K562 (cell line): Measurements from ENCODE around the gene ATRNL1. TPM values are rescaled to one million over a fixed set of nuclear protein-coding genes. Genes with fewer than 3 reads are reported as not detected.
"Not testable (repeated sequence)": the region's sequence is repeated elsewhere in the genome, so short reads cannot be mapped to it uniquely, and the experiment has no call there.

Experiments
- ATAC-seq: fragments of 200-7000 bp; cut with Tn5 transposase; 3 replicates; pipeline ENCODE4 v1.9.1; 2020; ENCODE audit warnings: moderate library complexity
- BruUV-seq: library from RNA; stranded (reverse); fragments of 400-500 nt; replicated peaks from 2 replicates; lab custom pipeline; 2021; lab: Mats Ljungman, UMichigan
- CTCF ChIA-PET: fragments of 300-600 bp; formaldehyde crosslinking; extraction: SDS; loops from one replicate; lab custom pipeline; 2021; ENCODE audit warnings: low intra/inter-chr PET ratio; lab: Yijun Ruan, JAX
- POLR2A ChIA-PET: fragments of 300-600, 350-650 bp; sonication (Branson Sonifier 250); formaldehyde crosslinking; extraction: SDS; loops from one replicate; lab custom pipeline; 2021; ENCODE audit warnings: antibody characterized with exemption, inconsistent platforms; lab: Yijun Ruan, JAX
- DNase-seq, 4 experiments: peaks; one replicate each; pipeline versions ENCODE4 v3.0.0 to v3.0.0-alpha.2; 2011 to 2018; ENCODE audit warnings: low spot score in 3 of 4, mixed read lengths in 3 of 4; ENCODE audit errors: extremely low read depth in 1 of 4
- FAIRE-seq: peaks from 2 replicates; lab custom pipeline; 2011; peaks lifted over from hg19 to GRCh38; lab: Jason Lieb, UNC
- H2AFZ ChIP-seq: 2 replicates; pipeline ENCODE4 v1.6.0; 2011; ENCODE audit warnings: low read depth, low read length, control low read depth, inconsistent platforms
- H3K27ac ChIP-seq: fragments of 200-600 bp; 3 replicates; pipeline ENCODE4 v1.8.0; 2011; ENCODE audit warnings: low read depth, mild to moderate bottlenecking, control low read depth, inconsistent platforms, low read length, moderate library complexity, mixed read lengths; ENCODE audit errors: extremely low read depth
- H3K27me3 ChIP-seq, 2 experiments: fragments of 300-600 bp in 1 of 2; 2 replicates in 1 of 2; 3 replicates in 1 of 2; pipeline versions ENCODE4 v1.6.0 to v1.8.0; 2011; ENCODE audit warnings: inconsistent platforms in 2 of 2, low read length in 2 of 2, mild to moderate bottlenecking in 1 of 2, mixed read lengths in 1 of 2, moderate library complexity in 1 of 2; ENCODE audit not compliant: control insufficient read depth in 2 of 2, insufficient read depth in 2 of 2
- H3K36me3 ChIP-seq: fragments of 300-600 bp; 3 replicates; pipeline ENCODE4 v1.8.0; 2011; ENCODE audit warnings: mild to moderate bottlenecking, low read length, inconsistent platforms; ENCODE audit not compliant: control insufficient read depth, insufficient read depth
- H3K4me1 ChIP-seq, 2 experiments: fragments of 200-600 bp in 1 of 2; replicated peaks in 1 of 2; 2 replicates in 1 of 2; 3 replicates in 1 of 2; pipeline versions ENCODE4 v1.5.1 to v1.8.0; 2011; ENCODE audit warnings: inconsistent platforms in 2 of 2, low read length in 2 of 2, mild to moderate bottlenecking in 1 of 2, mixed read lengths in 1 of 2, moderate library complexity in 1 of 2; ENCODE audit not compliant: control insufficient read depth in 2 of 2, insufficient read depth in 2 of 2
- H3K4me2 ChIP-seq: 2 replicates; pipeline ENCODE4 v1.6.1; 2011; ENCODE audit warnings: low read length, control low read depth, inconsistent platforms, mixed read lengths; ENCODE audit not compliant: insufficient read depth
- H3K4me3 ChIP-seq: fragments of 200-600 bp; sonication (generic), shearing (Covaris generic); 2 replicates; pipeline ENCODE4 v1.5.1; 2016; ENCODE audit warnings: control low read depth, inconsistent platforms
- H3K79me2 ChIP-seq: fragments of 200-600 bp; 3 replicates; pipeline ENCODE4 v1.8.0; 2011; ENCODE audit warnings: low read length, inconsistent platforms; ENCODE audit not compliant: control insufficient read depth, insufficient read depth
- H3K9ac ChIP-seq, 2 experiments: 2 replicates each; pipeline versions ENCODE4 v1.6.0 to v1.6.1; 2011; ENCODE audit warnings: low read depth in 2 of 2, low read length in 2 of 2, control low read depth in 1 of 2, inconsistent platforms in 1 of 2, mild to moderate bottlenecking in 1 of 2, mixed read lengths in 1 of 2; ENCODE audit not compliant: insufficient read depth in 1 of 2
- H3K9me1 ChIP-seq: one replicate; pipeline ENCODE4 v1.6.0; 2011; ENCODE audit warnings: inconsistent platforms, mild to moderate bottlenecking, low read length, moderate library complexity; ENCODE audit not compliant: control insufficient read depth, insufficient read depth
- H3K9me3 ChIP-seq: replicated peaks from 2 replicates; pipeline ENCODE4 v1.5.1; 2011; ENCODE audit warnings: low read depth, low read length, inconsistent platforms; ENCODE audit not compliant: control insufficient read depth, insufficient read depth
- H4K20me1 ChIP-seq: replicated peaks from 2 replicates; pipeline ENCODE4 v1.6.1; 2011; ENCODE audit warnings: low read length, inconsistent platforms, mixed read lengths; ENCODE audit not compliant: control insufficient read depth, insufficient read depth
- CAMTA2 ChIP-seq: fragments of 250-450 bp; sonication (Bioruptor Pico); conservative IDR thresholded peaks from 2 replicates; pipeline ENCODE4 v1.5.1; 2022
- DNMT1 ChIP-seq: fragments of 450-650 bp; IDR thresholded peaks from 2 replicates; pipeline ENCODE4 v1.6.1; 2016; ENCODE audit warnings: antibody characterized with exemption, mild to moderate bottlenecking
- HES1 ChIP-seq: fragments of 450-650 bp; IDR thresholded peaks from 2 replicates; pipeline ENCODE4 v1.6.1; 2016; ENCODE audit warnings: low read depth, mild to moderate bottlenecking, moderate library complexity
- HNRNPUL1 ChIP-seq: fragments of 200-400 bp; formaldehyde crosslinking; IDR thresholded peaks from 2 replicates; pipeline ENCODE4 v1.6.1; 2017; ENCODE audit warnings: low read length
- MBD2 ChIP-seq: sonication (generic); IDR thresholded peaks from 2 replicates; pipeline ENCODE4 v1.6.1; 2016; ENCODE audit warnings: low read depth, borderline replicate concordance
- POLR2A ChIP-seq: fragments of 450-650 bp; conservative IDR thresholded peaks from 2 replicates; pipeline ENCODE4 v1.6.1; 2016
- RBM39 ChIP-seq: fragments of 200-400 bp; formaldehyde crosslinking; optimal IDR thresholded peaks from 2 replicates; pipeline ENCODE3; 2018; ENCODE audit warnings: low read depth, low read length
- SLC30A9 ChIP-seq: fragments of 250-450 bp; sonication (Bioruptor Pico); IDR thresholded peaks from 2 replicates; pipeline ENCODE4 v1.8.0; 2022; ENCODE audit warnings: mild to moderate bottlenecking, moderate library complexity
- ZFX ChIP-seq: sonication (generic); formaldehyde crosslinking; IDR thresholded peaks from 2 replicates; pipeline ENCODE4 v1.8.0; 2022; ENCODE audit warnings: mild to moderate bottlenecking, missing genetic modification reagents, moderate library complexity
- ZNF445 ChIP-seq: fragments of 250-450 bp; sonication (Bioruptor Pico); IDR thresholded peaks from 2 replicates; pipeline ENCODE4 v1.4.0; 2020; ENCODE audit warnings: low read depth, mild to moderate bottlenecking, moderate library complexity
- ZNF561 ChIP-seq: fragments of 450-650 bp; formaldehyde crosslinking; conservative IDR thresholded peaks from 2 replicates; pipeline ENCODE4 v1.4.0; 2020; ENCODE audit warnings: mild to moderate bottlenecking, moderate library complexity
- ZNF696 ChIP-seq: fragments of 250-450 bp; sonication (Bioruptor Pico); conservative IDR thresholded peaks from 2 replicates; pipeline ENCODE4 v1.4.0; 2020; ENCODE audit warnings: mild to moderate bottlenecking, moderate library complexity
- WGBS: fragments of 100-300 bp; shearing (Covaris generic); methylation state at CpG from one replicate; pipeline ENCODE4 v1.1.6; 2016; ENCODE audit warnings: low coverage, mixed read lengths; ENCODE audit not compliant: insufficient coverage; ENCODE audit errors: missing lambda C conversion rate; 5-methylcytosine and 5-hydroxymethylcytosine counted together
- in situ Hi-C: fragments of 300-500 bp; cut with MboI; formaldehyde crosslinking; loops from 4 replicates; pipeline ENCODE4 v1.15.0; 2018; ENCODE audit warnings: inconsistent platforms, mixed read lengths
- intact Hi-C: fragments of 100-400 bp; cut with micrococcal nuclease; formaldehyde crosslinking; loops from 2 replicates; pipeline ENCODE4 v1.14.2; 2022
- polyA plus RNA-seq, 8 experiments: library from polyadenylated mRNA; depleted of rRNA in 4 of 8; stranded (reverse) in 5 of 8; unstranded in 3 of 8; fragments of >200 nt; fragmentation: Nextera tagmentation in 2 of 8; fragmentation: Illumina TruSeq in 1 of 8; extraction: Ambion mirVana in 2 of 8; extraction: Trizol in 1 of 8; gene quantifications; 2 replicates each; pipeline versions ENCODE4 v1.2.1 to v1.2.3, GENCODE V29; 2011 to 2014; ENCODE audit warnings: inconsistent platforms in 1 of 8, missing spikeins in 1 of 8
- total RNA-seq, 7 experiments: library from RNA; depleted of rRNA in 6 of 7; stranded (reverse); fragments of >200 nt in 6 of 7; fragmentation: Illumina TruSeq in 2 of 7; extraction: Trizol in 2 of 7; gene quantifications; 2 replicates each; pipeline versions ENCODE4 v1.2.1 to v1.2.3, GENCODE V29; 2011 to 2021; ENCODE audit warnings: low replicate concordance in 1 of 7
- TF ChIP-seq, protein P1 (sequence below): fragments of 250-450 bp; sonication (Bioruptor Pico); IDR thresholded peaks from 2 replicates; pipeline ENCODE4 v1.5.0; 2022; ENCODE audit warnings: mild to moderate bottlenecking

ATRNL1 gene
- total and polyA plus RNA-seq, 9 of the 15 experiments (the other 6 are each of a cell fraction or from before 2014, with no cell fraction given) = 0.18 TPM; not detected in 8

DNA sequence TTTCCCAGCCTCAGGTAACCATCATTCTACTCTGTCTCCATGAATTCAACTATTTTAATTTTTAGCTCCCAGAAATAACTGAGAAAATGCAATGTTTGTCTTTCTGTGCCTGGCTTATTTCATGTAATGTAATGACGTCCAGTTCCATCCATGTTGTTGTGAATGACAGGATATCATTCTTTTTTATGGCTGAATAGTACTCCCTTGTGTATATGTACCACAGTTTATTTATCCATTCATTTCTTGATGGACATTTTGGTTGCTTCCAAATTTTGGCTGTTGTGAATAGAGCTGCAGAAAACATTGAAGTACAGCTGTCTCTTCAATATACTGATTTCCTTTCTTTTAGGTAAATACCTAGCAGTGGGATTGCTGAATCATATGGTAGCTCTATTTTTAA is 10.5 kb downstream of the ATRNL1 start:
- no peaks in the 10 kb centered on the region for H3K4me1 ChIP-seq
- DNase-seq (no peak), FAIRE-seq (no peak)
- WGBS = 0% methylated on average over 1 of the region's 1 CpG
- no peak overlapping the region for H2AFZ ChIP-seq
- H3K79me2 ChIP-seq = no peaks in the 10 kb centered on the region
- no TSS peak for BruUV-seq
- CTCF ChIA-PET = no interaction called here
- no peaks in the 10 kb centered on the region for H4K20me1 ChIP-seq
- TF ChIP-seq MBD2 (no peak), ZNF561 (CRISPR knock-in tag) (no peak), SLC30A9 (CRISPR knock-in tag) (no peak), POLR2A (no peak), HES1 (no peak), RBM39 (no peak), ZNF696 (CRISPR knock-in tag) (no peak), ZNF445 (no peak), DNMT1 (no peak), CAMTA2 (no peak), HNRNPUL1 (no peak), ZFX (no peak)
- TF ChIP-seq, protein P1, sequence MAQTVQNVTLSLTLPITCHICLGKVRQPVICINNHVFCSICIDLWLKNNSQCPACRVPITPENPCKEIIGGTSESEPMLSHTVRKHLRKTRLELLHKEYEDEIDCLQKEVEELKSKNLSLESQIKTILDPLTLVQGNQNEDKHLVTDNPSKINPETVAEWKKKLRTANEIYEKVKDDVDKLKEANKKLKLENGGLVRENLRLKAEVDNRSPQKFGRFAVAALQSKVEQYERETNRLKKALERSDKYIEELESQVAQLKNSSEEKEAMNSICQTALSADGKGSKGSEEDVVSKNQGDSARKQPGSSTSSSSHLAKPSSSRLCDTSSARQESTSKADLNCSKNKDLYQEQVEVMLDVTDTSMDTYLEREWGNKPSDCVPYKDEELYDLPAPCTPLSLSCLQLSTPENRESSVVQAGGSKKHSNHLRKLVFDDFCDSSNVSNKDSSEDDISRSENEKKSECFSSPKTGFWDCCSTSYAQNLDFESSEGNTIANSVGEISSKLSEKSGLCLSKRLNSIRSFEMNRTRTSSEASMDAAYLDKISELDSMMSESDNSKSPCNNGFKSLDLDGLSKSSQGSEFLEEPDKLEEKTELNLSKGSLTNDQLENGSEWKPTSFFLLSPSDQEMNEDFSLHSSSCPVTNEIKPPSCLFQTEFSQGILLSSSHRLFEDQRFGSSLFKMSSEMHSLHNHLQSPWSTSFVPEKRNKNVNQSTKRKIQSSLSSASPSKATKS = no peak
- TF ChIP-seq, all 486 proteins: peak for 0
- no peak overlapping the region for H3K4me2 ChIP-seq
- no peak for ATAC-seq
- H3K9ac ChIP-seq = no peak overlapping the region
- H3K9me1 ChIP-seq = no peaks in the 10 kb centered on the region
- no peak overlapping the region for H3K27ac ChIP-seq
- in situ Hi-C loops (loop anchor here (25.0 kb wide), 1 partner anchor 216 kb away; no protein-coding TSS in a partner anchor), intact Hi-C loops (no loop called here)
- H3K4me3 ChIP-seq = no peak overlapping the region
- H3K9me3 ChIP-seq = no peaks in the 10 kb centered on the region
- H3K27me3 ChIP-seq = no peaks in the 10 kb centered on the region
- POLR2A ChIA-PET = no interaction called here
- H3K36me3 ChIP-seq = no peaks in the 10 kb centered on the region

GRCh38 chr10:115105411-115105810 is 12.2 kb downstream of the ATRNL1 start:
- 0% methylated on average over 1 of the region's 5 CpGs for WGBS
- H3K9ac ChIP-seq, H4K20me1 ChIP-seq, H3K36me3 ChIP-seq, H2AFZ ChIP-seq, CTCF ChIA-PET, H3K9me3 ChIP-seq, ATAC-seq, DNase-seq, BruUV-seq, H3K4me3 ChIP-seq, H3K27me3 ChIP-seq, intact Hi-C loops, H3K79me2 ChIP-seq, H3K9me1 ChIP-seq, H3K4me1 ChIP-seq, H3K27ac ChIP-seq, FAIRE-seq, H3K4me2 ChIP-seq, POLR2A ChIA-PET: not testable (repeated sequence)
- in situ Hi-C loops = loop anchor here (25.0 kb wide), 1 partner anchor 218 kb away; no protein-coding TSS in a partner anchor
